Measurements from ENCODE around the gene ZNF831. TPM values are rescaled to one million over a fixed set of nuclear protein-coding genes. Genes with fewer than 3 reads are reported as not detected.

The ZNF831 gene
- total and polyA plus RNA-seq, 11 donors = 0.02 to 0.77 (median 0.06) TPM; not detected in 2

- intact Hi-C loops (cut with DNase I) = no loop called here
- Histone ChIP-seq H3K4me1 (no peaks in the 10 kb centered on the region), H3K36me3 (no peaks in the 10 kb centered on the region), H3K4me3 (no peak overlapping the region), H3K9me3 (no peaks in the 10 kb centered on the region), H3K27me3 (peaks cover 0 to 54% (median 4%) of the 10 kb centered on the region in 9 donors), H3K27ac (no peak overlapping the region)
- no peak for TF ChIP-seq CTCF (IDR thresholded peaks at IDR 0.05)
- no peak for TF ChIP-seq POLR2A (IDR thresholded peaks at IDR 0.05)
- no peak for DNase-seq
- WGBS, 4 donors = 42 to 52% (median 44%) methylated on average over 4 of the region's 4 CpGs
- ATAC-seq = no peak
Measured at GRCh38 chr20:59240006-59240405, 76.4 kb downstream of the ZNF831 start.

- no peaks in the 10 kb centered on the region for H3K4me1 ChIP-seq
- intact Hi-C loops (cut with DNase I) = no loop called here
- no peaks in the 10 kb centered on the region for H3K36me3 ChIP-seq
- TF ChIP-seq CTCF (IDR thresholded peaks at IDR 0.05) (no peak), POLR2A (IDR thresholded peaks at IDR 0.05) (no peak)
- DNase-seq (no peak), ATAC-seq (no peak)
- no peaks in the 10 kb centered on the region for H3K9me3 ChIP-seq
- 77 to 80% (median 79%) methylated on average over 10 of the region's 10 CpGs for WGBS, 4 donors
- no peak overlapping the region for H3K4me3 ChIP-seq
- H3K27ac ChIP-seq = no peak overlapping the region
- H3K27me3 ChIP-seq = peaks cover 0 to 53% (median 3%) of the 10 kb centered on the region in 9 donors
Measured at GRCh38 chr20:59242714-59243626, 79.3 kb downstream of the ZNF831 start.

GRCh38 chr20:59246691-59247400, 83.2 kb downstream of the ZNF831 start:
- intact Hi-C loops (cut with DNase I) = no loop called here
- Histone ChIP-seq H3K9me3 (peaks cover 0 to 7% (median 0%) of the 10 kb centered on the region in 12 donors), H3K27me3 (peaks cover 0 to 48% (median 4%) of the 10 kb centered on the region in 9 donors), H3K4me1 (no peaks in the 10 kb centered on the region), H3K27ac (no peak overlapping the region), H3K4me3 (no peak overlapping the region), H3K36me3 (no peaks in the 10 kb centered on the region)
- 71 to 76% (median 75%) methylated on average over 8 of the region's 8 CpGs for WGBS, 4 donors
- ATAC-seq = no peak
- DNase-seq = no peak
- TF ChIP-seq CTCF (IDR thresholded peaks at IDR 0.05) (no peak), POLR2A (IDR thresholded peaks at IDR 0.05) (no peak)

Data from heart left ventricle (tissue), 16 donors.